ENCODE data around the gene INTS3.

GRCh38 chr1:153754266-153754665 is 26.4 kb downstream of the INTS3 start:
- no peak for TF ChIP-seq CTCF (IDR thresholded peaks at IDR 0.05)
- no peak for TF ChIP-seq POLR2A (IDR thresholded peaks at IDR 0.05)
